Measurements from ENCODE around the gene PHAX.
"Not testable (repeated sequence)": the region's sequence is repeated elsewhere in the genome, so short reads cannot be mapped to it uniquely, and the experiment has no call there.

Gene PHAX

DNA sequence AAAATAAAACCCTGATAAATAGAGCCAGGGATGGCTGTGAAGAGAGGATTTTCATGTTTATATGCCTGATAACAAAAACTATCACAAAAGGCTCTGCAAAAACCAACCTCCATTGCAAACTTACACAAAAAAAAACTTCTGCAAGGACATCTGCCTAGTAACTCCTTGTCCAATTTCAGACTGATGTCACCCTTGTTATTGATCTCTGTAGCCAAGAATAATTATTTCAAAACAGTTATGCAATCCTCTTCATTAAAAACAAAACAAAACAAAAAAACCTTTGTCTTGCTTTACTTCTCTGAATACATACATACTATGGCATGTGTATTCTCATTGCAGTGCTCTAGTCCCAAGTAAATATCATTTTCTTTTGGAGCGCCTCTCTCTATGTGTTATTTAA, 49.7 kb downstream of the PHAX start:
- in situ Hi-C loops (cut with HindIII; ENCODE audit: low sequenced_read_pairs), result no loop called here

- in situ Hi-C loops (cut with HindIII; ENCODE audit: low sequenced_read_pairs), result no loop called here
These were observed 50.3 kb downstream of the PHAX start for GRCh38 chr5:126651013-126651577.

- in situ Hi-C loops (cut with HindIII; ENCODE audit: low sequenced_read_pairs), result no loop called here
These were observed 55.8 kb downstream of the PHAX start for GRCh38 chr5:126656401-126657007.

DNA sequence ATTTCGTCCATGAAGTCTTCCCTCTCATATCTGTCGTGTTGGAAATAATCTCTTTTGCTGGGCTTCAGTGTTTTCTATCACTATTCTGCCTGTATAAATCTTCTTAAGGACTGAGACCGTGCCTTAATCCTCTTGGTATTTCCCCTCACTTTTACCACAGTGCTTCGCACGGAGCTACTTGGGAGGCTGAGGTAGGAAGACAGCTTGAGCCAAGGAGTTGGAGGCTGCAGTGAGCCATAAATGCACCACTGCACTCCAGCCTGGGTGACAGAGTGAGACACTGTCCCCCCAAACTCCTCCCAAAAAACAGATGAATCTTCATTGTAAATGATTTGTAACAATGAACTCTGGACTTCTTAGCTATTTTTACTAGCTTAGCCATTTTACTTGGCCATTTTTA, 57.8 kb downstream of the PHAX start:
- in situ Hi-C loops (cut with HindIII; ENCODE audit: low sequenced_read_pairs), result no loop called here

DNA sequence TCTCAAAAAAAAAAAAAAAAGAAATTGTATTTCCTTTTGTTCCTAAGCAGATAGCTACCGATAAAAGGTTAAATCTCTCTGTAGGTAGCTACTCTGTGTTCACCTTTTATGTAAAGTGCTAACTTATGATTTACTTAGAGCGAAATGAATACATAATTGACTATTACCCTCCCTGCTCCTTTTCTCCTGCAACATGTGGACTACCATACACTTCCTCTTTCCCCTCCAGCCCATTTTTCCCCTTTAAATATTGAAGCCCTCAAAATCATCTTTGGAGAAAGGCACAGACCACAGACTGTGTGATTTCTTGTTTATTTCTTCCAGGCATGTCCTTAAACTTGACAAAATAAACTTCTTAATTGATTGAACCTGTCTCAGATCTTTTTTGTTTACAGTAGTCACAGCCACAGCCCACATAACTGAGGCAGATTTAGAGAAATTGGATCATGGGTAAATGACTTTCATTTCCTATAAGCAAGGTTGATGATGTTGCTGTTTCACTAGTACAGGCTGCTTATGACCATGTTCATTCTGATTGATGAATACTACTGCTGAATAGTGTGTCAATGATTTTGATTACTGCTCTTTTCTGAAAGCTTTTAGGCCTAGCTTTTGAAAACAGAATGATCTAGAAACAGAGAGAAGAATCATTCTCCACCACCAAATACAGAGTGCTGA, 59.2 kb downstream of the PHAX start:
- in situ Hi-C loops (cut with HindIII; ENCODE audit: low sequenced_read_pairs), result no loop called here

GRCh38 chr5:126664586-126664985, 63.8 kb downstream of the PHAX start:
- in situ Hi-C loops (cut with HindIII; ENCODE audit: low sequenced_read_pairs), result no loop called here

DNA sequence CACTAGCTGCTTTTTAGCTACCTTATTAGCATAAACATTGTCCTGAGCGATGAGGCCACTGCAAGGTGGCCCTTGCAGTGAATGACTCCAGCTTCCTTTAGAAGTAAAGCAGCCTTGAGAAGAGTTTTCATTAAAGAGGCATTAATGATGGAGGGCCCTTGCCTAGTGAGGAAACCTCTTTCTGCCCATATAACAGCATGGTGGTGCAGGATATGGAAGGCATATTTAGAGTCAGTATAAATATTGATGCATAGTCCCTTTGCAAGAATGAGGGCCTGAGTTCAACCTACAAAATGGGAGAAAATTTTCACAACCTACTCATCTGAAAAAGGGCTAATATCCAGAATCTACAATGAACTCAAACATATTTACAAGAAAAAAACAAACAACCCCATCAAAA, 69.4 kb downstream of the PHAX start:
- in situ Hi-C loops (cut with HindIII; ENCODE audit: low sequenced_read_pairs), result not testable (repeated sequence)

DNA sequence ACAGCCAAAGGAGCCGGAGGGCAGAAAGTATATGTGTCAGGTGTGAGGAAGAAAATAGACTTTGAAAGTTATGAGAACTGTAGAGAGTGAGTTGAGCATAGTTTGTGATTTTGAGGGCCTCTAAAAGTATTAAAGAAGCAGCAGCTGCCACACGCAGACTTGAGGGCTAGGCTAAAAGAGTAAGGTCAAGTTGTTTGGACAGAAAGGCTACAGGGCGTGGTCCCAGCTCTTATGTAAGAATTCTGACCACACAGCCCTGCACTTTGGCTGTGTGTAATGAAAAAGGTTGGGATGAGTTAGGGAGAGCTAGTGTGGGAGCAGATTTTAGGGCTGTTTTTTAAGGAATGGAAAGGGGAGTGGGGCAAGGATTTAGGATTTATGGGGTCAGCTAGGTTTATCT, 70.9 kb downstream of the PHAX start:
- in situ Hi-C loops (cut with HindIII; ENCODE audit: low sequenced_read_pairs), result not testable (repeated sequence)

DNA sequence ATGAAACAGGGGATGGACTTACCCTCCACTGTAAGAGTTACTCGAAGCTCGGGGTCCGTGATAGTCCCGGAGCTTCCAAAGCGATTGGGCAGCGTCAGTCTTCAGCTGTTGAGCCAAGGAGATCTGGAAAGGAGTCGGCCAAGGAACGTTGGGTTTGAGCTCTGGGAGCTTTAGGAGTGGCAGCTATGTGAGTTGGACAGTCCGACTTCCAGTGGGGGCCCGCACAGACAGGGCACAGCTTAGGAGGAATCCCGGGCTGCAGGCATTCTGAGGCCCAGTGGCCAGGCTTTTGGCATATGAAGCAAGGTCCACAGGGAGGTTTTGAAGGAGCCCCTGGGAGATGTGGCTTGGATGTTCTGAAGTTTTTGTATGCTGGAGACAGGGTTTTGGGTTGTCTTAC, 72.7 kb downstream of the PHAX start:
- in situ Hi-C loops (cut with HindIII; ENCODE audit: low sequenced_read_pairs), result no loop called here

DNA sequence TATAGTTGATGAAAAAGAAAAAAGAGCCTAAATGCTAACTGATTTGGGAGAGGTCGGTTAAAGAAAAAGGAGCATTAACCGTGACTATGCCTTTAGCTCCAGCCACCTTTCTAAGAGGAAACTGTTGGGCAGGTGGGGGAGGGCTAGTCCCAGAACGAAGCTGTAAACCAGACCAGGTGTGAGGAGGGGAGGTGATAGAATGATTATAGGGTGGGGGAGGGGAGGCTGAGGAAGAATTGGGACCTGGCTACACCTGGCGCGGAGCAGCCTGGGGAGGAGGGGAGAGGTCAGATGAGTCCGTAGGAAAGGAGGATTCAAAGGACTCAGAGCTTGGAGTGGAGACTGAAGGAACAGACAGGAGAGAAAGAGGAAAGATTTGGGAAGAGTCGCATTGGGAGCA, 73.4 kb downstream of the PHAX start:
- in situ Hi-C loops (cut with HindIII; ENCODE audit: low sequenced_read_pairs), result no loop called here

GRCh38 chr5:126675338-126675737, 74.6 kb downstream of the PHAX start:
- in situ Hi-C loops (cut with HindIII; ENCODE audit: low sequenced_read_pairs), result no loop called here

- in situ Hi-C loops (cut with HindIII; ENCODE audit: low sequenced_read_pairs), result no loop called here
These were observed 75.5 kb downstream of the PHAX start for GRCh38 chr5:126676195-126676624.

All from endothelial cell of hepatic sinusoid (primary cell).